ENCODE measurements around the gene PRTG.

- TF ChIP-seq CTCF (IDR thresholded peaks at IDR 0.05) (peak in 5 of 6 experiments; percentile 25 to 47 (median 42)), POLR2A (IDR thresholded peaks at IDR 0.05) (no peak)
These were observed 46.2 kb upstream of the PRTG start for GRCh38 chr15:55789066-55789660.

All from adrenal gland (tissue), 5 donors.